ENCODE results near the gene BCAR1. TPM values are rescaled to one million over a fixed set of nuclear protein-coding genes. Genes with fewer than 3 reads are reported as not detected.
A peak's percentile ranks its signal among the peaks of the same experiment; 100 is the strongest.

The BCAR1 gene
- total RNA-seq, 1 experiment from 2014 or later: 12.9 TPM

DNA sequence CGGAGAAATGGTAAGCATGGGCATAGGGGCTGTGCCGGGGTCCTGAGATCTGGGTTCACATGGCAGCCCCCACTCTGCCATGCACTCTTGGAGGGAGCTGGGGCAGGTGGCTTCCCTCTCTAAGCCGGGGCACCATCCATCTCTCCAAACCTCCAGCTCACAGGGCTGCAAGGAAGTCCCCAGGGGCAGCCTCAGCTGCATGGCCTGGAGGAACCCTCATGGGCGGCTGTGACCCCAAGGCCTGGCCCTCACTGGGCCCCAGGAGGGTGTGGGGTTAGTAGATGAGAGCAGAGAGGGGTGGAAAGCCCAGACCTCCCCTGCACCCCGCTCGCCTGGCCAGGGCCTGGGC, 47.0 kb downstream of the BCAR1 start:
- DNase-seq (ENCODE audit: low spot score): no peak

DNA sequence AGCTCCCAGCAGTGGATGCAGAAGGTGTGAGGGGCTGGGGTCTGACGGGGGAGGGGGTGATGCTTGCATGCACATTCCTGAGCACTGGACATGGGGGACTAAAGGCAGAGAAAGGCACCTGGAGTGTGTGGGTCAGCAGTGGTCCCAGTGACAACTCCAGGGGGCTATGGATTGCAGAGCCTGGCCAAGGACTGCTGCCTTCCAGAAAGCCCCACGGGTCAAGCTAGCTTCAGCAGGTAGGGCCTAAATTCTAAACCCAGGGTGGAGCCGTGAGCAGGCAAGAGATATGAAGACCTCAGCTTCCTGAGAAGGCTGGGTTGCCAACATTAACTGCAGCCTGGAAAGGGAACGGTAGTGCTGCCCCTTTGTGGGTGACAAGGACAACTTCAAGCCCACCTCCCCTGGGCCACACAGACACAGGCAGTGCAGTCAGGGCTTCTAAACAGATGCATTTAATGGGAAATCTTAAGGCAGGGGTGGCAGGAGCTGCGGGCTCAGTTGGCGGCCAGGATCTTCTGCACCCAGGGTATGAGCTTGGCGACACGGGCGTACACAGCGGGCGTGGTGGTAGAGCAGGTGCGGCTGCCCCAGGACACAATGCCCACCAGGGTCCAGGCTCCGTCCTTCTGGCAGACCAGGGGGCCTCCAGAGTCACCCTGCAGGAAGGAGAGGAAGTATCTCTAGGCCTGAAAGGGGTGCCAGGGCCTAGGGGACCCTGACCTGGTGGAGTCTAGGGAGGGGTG, 47.6 kb downstream of the BCAR1 start:
- DNase-seq (ENCODE audit: low spot score): no peak

DNA sequence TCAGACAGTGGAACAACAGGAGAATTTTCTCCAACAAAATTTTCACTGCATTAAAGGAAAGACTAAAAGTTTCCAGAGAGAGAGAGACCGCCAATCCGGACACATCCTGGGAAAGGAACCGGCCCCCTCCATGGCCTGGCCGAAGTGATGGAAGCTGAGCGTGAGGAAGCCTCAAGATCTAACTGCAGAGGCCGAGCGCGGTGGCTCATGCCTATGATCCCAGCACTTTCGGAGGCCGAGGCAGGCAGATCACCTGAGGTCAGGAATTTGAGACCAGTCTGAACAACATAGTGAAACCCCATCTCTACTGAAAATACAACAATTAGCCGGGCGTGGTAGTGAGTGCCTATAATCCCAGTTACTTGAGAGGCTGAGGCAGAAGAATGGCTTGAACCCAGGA, 48.3 kb downstream of the BCAR1 start:
- no peak for DNase-seq (ENCODE audit: low spot score)

DNA sequence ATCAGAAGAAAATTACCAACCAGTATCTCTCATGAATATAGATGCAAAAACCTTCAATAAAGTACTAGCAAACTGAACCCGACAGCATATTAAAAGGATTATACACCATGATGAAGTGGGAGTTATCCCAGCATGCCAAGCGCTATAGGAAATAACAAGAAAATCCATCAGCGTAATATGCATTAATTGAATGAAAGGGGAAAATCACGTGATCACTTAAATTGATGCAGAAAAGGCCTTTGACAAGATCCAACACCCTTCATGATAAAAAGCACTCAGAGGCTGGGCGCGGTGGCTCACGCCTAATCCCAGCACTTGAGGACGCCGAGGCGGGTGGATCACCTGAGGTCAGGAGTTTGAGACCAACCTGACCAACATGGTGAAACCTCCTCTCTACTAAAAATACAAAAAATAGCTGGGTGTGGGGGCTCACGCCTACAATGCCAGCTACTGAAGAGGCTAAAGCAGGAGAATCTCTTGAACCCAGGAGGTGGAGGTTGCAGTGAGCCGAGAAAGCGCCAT, 49.3 kb downstream of the BCAR1 start:
- DNase-seq (ENCODE audit: low spot score): no peak

DNA sequence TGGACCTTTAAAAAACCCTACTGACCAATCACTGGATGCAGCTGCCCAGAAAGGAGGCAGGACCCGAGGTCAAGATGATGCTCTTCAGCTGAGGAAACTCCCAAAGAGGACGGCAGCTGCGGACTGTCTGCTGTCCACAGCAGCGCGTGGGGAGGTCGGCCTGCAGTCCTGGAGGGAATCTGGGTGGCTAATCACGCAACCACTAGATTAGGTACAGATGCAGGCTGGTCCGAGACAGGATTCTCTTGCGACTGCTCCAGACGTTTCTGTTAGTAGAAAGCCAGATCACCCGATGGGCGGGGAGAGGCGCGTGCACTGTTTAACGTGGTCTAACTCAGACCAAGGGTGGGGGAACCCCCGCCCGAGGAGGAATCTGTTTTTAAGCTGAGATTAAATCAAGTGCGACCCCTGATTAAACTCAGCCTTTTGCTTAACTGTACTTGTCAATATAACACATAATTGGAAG, 53.3 kb downstream of the BCAR1 start:
- DNase-seq (ENCODE audit: low spot score): no peak

DNA sequence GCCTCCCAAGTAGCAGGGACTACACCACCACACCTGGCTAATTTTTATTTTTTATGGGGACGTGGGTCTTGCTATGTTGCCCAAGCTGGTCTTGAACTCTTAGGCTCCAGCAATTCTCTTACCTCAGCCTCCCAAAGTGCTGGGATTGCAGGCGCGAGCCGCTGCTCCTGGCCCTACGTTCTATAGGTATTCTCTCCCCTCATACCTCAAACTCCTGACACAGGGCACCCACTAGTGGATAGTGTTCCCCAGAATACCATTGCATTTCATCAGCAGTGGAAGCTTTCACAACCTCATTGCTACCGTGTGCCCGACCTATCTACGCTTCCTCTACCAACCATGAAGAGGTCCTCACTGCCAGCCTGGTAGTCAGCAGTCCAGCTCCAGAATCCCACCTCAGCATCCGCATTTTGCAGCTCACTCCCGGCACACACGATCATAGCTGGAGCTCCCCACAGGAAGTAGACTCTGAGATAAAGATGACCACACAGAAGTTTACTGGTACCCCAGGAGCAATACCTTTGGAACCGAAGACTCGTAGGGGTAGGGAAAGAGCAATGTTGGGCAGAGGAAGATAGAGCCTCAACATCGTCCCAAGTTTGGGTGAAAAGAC, 53.8 kb downstream of the BCAR1 start:
- peak; percentile 36 for DNase-seq (ENCODE audit: low spot score)

DNA sequence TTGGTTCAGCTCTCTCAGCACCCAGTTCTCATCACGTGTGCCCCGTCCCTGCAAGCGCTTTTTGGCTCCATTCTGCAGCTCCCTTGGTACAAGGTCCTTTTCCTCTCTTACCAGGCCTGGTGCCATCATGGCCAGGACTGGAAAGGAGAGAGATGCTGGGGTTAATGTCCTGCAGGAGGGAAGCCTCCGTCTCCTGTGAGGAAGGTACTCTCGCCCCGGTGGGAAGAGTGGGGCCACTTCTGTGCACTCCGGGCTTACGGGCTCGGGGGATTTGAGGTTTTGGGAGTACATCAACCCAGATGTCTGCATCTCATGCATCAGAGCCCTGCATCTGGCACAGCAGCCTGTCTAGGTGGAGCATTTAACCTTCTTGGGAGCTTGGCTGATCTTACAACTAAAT, 54.6 kb downstream of the BCAR1 start:
- no peak for DNase-seq (ENCODE audit: low spot score)

DNA sequence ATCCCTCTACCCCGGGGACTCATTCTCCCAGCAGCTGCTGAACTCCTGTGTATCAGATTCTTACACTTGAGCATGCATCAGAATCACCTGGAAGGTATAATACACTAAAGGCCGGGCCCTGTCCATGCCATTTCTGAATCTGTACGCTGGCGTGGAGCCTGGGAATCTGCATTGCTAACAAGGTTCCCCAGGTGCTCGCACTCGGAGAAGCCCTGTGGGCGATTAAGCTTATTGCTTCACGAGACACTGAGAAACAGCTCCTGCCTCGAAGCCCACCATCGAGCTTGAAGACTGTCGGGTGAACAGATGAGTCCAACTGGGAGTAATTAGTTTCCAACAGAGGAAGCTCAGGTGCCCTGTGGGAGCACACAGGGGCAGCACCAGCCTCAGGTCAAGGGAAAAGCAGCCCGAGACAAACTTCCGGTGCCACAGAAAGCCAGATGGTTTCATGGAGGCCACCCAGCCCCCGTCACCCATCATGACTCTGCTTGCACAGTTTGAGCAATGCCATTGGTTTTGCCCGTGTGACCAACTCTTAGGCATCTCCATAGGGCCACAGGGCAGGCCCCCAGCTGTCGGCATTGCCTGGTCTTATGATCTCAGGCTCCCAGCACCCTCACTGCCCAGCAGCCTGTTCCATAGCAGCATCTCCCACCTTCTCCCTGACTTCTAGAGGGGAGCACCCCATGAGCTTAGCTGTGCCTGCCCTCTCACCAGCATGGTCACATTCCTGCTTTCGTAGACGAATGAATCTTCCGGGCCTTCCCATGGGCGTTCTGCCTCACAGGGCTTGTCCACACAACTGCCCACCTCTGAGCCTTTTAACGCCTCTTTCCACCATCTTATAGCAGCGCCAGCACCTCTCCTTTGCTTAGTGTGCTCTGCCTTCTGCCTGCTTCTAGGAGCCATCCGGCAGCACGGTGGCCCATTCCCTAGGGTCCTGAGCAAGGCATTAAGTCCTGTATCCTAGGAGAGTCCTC, 55.3 kb downstream of the BCAR1 start:
- no peak for DNase-seq (ENCODE audit: low spot score)

DNA sequence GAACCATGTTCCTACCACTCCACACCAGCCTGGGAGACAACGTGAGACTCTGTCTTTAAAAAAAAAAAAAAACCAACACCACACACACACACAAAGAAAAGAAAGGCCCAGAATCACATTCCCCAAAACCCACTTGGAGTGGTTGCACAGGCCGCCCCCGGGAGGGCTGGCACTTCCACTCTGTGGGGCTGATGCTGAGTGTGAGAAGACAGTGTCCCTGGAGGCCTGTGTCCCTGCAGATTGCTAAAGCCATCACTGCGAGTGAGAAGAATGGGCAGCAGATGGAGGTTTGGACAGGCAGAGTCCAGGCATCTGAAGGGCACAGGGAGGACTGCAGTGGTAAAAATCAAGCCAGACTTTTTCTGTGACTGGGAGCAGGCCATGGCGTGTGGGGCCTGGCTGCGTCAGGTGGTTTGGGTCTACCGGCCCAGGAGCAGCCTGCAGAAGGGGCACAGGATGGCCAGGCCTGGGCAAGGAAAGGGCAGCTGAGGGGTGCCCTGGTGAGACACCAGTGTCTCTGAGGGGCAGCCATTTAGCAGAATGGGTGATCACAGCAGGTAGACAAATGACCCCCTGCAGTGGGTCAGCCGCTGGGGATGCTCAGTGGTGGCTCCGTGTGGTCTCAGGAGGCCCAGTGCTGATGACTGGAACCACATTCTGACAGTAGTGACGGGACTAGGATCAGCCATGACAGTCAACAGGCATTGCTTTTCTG, 57.5 kb downstream of the BCAR1 start:
- DNase-seq (ENCODE audit: low spot score): no peak

DNA sequence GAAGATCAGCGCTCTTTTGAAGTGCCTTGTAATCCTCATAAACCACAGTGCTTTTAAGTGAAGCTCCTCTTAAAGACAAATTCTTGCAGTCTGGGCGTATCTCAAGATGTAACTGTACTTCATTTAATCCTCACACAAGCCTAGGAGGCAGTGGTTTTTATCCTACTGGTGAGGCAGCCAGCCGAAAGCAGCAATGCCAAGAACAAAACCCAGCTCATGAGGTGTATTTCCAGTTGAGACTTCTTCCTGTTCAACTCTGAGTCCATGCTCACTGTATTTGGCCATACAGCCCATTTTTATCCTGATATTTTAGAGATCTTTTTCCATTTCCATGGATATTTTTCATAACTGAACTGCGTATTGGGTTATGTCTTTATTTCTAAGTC, 58.2 kb downstream of the BCAR1 start:
- DNase-seq (ENCODE audit: low spot score): no peak

DNA sequence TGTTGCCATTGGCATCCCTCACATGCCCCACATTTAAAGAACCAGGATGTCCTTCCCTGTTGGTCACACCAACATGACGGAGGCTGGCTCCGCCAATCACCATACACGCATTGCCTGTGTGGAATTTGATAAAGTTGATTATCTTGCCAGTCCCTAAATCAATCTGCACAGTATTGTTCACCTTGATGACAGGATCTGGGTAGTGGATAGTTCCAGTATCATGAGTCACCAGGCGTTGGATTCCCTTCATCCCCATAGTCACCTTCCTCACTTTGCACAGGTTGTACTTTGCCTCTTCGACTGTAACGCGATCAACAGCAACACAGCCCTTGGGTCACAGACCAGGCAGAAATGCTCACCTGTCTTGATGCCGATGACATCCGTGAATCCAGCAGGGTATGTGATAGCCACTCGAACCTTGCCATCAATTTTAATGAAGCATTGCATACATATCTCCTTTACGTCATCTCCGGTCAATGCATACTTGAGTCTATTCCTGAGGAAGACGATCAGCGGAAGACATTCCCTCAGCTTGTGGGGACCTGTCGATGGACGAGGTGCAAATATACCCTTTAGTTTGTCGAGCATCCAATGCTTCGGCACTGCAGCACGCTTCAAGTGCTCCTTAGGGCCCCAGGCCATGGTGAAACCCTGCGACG, 58.7 kb downstream of the BCAR1 start:
- no peak for DNase-seq (ENCODE audit: low spot score)

DNA sequence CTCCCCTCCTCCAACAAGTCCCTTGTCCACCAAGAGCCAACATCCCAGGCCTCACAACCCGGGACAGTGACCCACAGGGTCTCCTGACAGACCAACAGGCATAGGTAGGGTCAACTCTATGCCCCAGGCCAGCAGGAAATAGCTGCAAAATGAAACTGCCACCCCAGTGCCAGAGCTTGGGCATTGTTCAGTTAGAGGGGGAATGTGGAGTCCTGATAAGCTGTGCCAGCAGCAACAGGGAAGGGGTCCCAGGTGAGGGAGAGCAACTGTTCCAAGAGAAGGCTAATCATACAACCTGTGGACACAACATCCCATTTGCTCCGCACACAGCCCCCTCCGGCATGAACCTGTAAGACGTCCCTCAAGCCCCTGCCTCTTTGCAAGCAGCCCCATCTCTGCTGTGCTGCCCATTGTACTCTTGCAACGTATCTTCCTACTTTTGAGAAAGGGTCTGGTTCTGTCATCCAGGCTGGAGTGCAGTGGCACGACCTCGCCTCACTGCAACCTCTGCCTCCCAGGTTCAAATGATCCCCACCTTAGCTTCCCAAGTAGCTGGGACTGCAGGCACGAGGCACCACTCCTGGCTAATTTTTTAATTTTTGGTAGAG, 61.7 kb downstream of the BCAR1 start:
- DNase-seq (ENCODE audit: low spot score): no peak

DNA sequence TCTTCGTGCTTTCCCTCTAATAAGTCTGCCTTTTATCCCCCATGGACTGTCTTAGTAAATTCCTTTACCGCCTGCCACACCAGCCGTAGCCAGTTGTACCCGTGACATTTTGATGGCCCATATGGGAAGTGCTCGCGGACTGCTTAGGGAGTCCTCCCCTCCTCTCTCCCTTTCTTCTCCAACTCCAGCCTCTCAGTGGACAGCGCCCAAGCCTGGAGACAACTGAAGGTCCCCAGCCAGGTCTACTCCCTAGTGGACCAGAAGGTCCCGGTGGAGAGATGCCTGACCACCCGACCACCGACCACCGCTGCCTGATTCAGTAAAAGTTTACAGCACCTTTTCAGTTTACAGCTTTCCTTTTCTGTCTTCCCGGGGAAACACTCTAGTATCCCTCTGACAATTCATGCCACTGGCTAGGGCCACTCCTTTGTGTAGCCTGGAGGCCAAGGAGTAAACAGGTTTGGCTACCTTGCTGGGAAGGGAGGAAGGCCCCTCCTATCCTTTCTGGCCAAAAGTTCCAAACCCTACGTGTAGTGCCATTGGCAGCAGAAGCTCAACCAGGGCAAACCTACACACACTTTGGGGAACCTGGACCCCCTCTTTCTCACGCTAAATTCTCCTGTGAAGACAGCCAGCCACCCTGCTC, 62.5 kb downstream of the BCAR1 start:
- no peak for DNase-seq (ENCODE audit: low spot score)

DNA sequence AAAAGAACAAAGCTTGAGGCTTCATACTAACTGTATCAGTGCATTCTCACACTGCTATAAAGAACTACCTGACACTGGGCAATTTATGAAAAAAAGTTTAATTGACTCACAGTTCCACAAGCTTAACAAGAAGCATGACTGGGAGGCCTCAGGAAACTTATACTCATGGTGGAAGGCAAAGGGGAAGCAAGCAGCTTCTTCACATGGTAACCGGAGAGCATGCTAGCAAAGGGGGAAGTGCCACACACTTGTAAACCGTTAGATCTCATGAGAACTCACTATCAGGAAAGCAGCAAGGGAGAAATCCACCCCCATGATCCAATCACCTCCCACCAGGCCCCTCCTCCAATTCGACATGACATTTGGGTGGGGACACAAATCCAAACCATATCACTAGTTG, 69.8 kb downstream of the BCAR1 start:
- DNase-seq (ENCODE audit: low spot score): no peak

DNA sequence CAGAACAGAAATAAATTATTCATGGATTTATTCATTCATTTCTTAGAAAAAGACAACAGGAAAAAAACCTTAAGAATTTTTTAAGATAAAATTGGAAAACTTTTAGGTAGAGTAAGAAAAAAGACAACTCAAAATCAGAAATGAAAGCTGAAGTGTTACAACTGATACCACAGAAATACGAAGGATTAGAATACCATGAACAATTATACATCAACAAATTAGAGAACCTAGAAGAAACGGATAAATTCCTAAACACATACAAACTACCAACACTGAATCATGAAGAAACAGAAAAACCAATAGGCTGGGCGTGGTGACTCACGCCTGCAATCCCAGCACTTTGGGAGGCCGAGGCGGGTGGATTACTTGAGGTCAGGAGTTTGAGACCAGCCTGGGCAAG, 72.2 kb downstream of the BCAR1 start:
- no peak for DNase-seq (ENCODE audit: low spot score)

Other genes starting within 250 kb of the BCAR1 start
- gene LDHD, start 134.8 kb downstream of the BCAR1 start, total RNA-seq (2014; rRNA removed; shearing (Covaris generic)): 0.10 and 2.4 TPM in 2 replicates
- gene ZFP1, start 103.1 kb downstream of the BCAR1 start, total RNA-seq (2014; rRNA removed; shearing (Covaris generic)): 8.4 and 10.0 TPM in 2 replicates
- gene CTRB2, start 44.5 kb downstream of the BCAR1 start, total RNA-seq (2014; rRNA removed; shearing (Covaris generic)): not detected in 2 replicates
- gene CTRB1, start 32.6 kb downstream of the BCAR1 start, total RNA-seq (2014; rRNA removed; shearing (Covaris generic)): not detected in 2 replicates
- gene CFDP1, start 181.9 kb upstream of the BCAR1 start, total RNA-seq (2014; rRNA removed; shearing (Covaris generic)): 53.3 and 65.4 TPM in 2 replicates
- 19.2 and 24.1 TPM in 2 replicates for gene TMEM170A, start 213.1 kb upstream of the BCAR1 start, total RNA-seq (2014; rRNA removed; shearing (Covaris generic))
- 0.04 TPM in 2 replicates for gene CHST6, start 243.8 kb upstream of the BCAR1 start, total RNA-seq (2014; rRNA removed; shearing (Covaris generic))

Data from H4 (cell line).